WTC11 (cell line): ENCODE results near the gene MSL1. TPM values are rescaled to one million over a fixed set of nuclear protein-coding genes. Genes with fewer than 3 reads are reported as not detected.

Experiments used
- ATAC-seq: fragments of 200-7000 bp; cut with Tn5 transposase; 2 replicates; pipeline ENCODE4 v1.10.0; 2021; ENCODE audit warnings: mild to moderate bottlenecking, moderate library complexity
- CTCF ChIA-PET: fragments of 300-600 bp; sonication (Branson Sonifier 250); formaldehyde crosslinking; loops from one replicate; lab custom pipeline; 2021; ENCODE audit warnings: antibody characterized with exemption; lab: Charles Lee
- POLR2A ChIA-PET: fragments of 350-600 bp; sonication (Branson Sonifier 250); formaldehyde crosslinking; loops from one replicate; lab custom pipeline; 2021; ENCODE audit warnings: antibody characterized with exemption; lab: Charles Lee
- DNase-seq: peaks from one replicate; pipeline ENCODE4 v3.0.0; 2021; ENCODE audit warnings: low spot score
- H3K27ac Mint-ChIP-seq: 2 replicates; pipeline ENCODE4 v1.8.0; 2021; ENCODE audit warnings: mixed read lengths
- H3K27me3 Mint-ChIP-seq: 2 replicates; pipeline ENCODE4 v1.8.0; 2021; ENCODE audit warnings: low read depth, mild to moderate bottlenecking, moderate library complexity, mixed read lengths
- H3K36me3 Mint-ChIP-seq: 2 replicates; pipeline ENCODE4 v1.8.0; 2021; ENCODE audit warnings: mixed read lengths
- H3K4me1 Mint-ChIP-seq: 2 replicates; pipeline ENCODE4 v1.8.0; 2022; ENCODE audit warnings: mixed read lengths
- H3K4me3 Mint-ChIP-seq: 2 replicates; pipeline ENCODE4 v1.8.0; 2021; ENCODE audit warnings: mild to moderate bottlenecking, moderate library complexity, mixed read lengths
- H3K9me3 Mint-ChIP-seq: 2 replicates; pipeline ENCODE4 v1.8.0; 2021; ENCODE audit warnings: mixed read lengths
- ATF1 ChIP-seq: sonication (generic); formaldehyde crosslinking; IDR thresholded peaks from 2 replicates; pipeline ENCODE4 v1.8.1; 2023; ENCODE audit warnings: mild to moderate bottlenecking, moderate library complexity, missing genetic modification reagents
- CREB1 ChIP-seq: sonication (generic); formaldehyde crosslinking; IDR thresholded peaks from 2 replicates; pipeline ENCODE4 v1.8.0; 2023; ENCODE audit warnings: mild to moderate bottlenecking, missing genetic modification reagents
- HMGA2 ChIP-seq: fragments of 250-450 bp; sonication (Bioruptor Pico); IDR thresholded peaks from 2 replicates; pipeline ENCODE4 v1.4.0; 2021; ENCODE audit warnings: mild to moderate bottlenecking, moderate library complexity
- NFYB ChIP-seq: sonication (generic); formaldehyde crosslinking; conservative IDR thresholded peaks from 2 replicates; pipeline ENCODE4 v1.8.0; 2022; ENCODE audit warnings: low read depth, missing genetic modification reagents
- OVOL2 ChIP-seq: fragments of 250-450 bp; sonication (Bioruptor Pico); IDR thresholded peaks from 2 replicates; pipeline ENCODE4 v1.9.0; 2021; ENCODE audit warnings: mild to moderate bottlenecking, borderline replicate concordance
- SP1 ChIP-seq: sonication (generic); formaldehyde crosslinking; conservative IDR thresholded peaks from 2 replicates; pipeline ENCODE4 v1.8.1; 2022; ENCODE audit warnings: missing genetic modification reagents
- ZNF317 ChIP-seq: sonication (generic); formaldehyde crosslinking; IDR thresholded peaks from 2 replicates; pipeline ENCODE4 v1.8.1; 2023; ENCODE audit warnings: low read depth, mild to moderate bottlenecking, moderate library complexity, missing genetic modification reagents, borderline replicate concordance
- ZNF671 ChIP-seq: fragments of 250-450 bp; sonication (Bioruptor Pico); IDR thresholded peaks from 2 replicates; pipeline ENCODE4 v1.8.0; 2021; ENCODE audit warnings: mild to moderate bottlenecking
- total RNA-seq: library from RNA; stranded (reverse); gene quantifications from 3 replicates; pipeline ENCODE4 v1.2.3, GENCODE V29; 2021
- TF ChIP-seq, protein P1 (sequence below): sonication (generic); formaldehyde crosslinking; IDR thresholded peaks from 2 replicates; pipeline ENCODE4 v1.8.1; 2022; ENCODE audit warnings: low read depth, mild to moderate bottlenecking, moderate library complexity, missing genetic modification reagents, borderline replicate concordance
- TF ChIP-seq, protein P2 (sequence below): sonication (generic); formaldehyde crosslinking; IDR thresholded peaks from 2 replicates; pipeline ENCODE4 v1.8.1; 2022; ENCODE audit warnings: mild to moderate bottlenecking, moderate library complexity, missing genetic modification reagents
- TF ChIP-seq, protein P3 (sequence below): sonication (generic); formaldehyde crosslinking; IDR thresholded peaks from 2 replicates; pipeline ENCODE4 v1.8.1; 2023; ENCODE audit warnings: mild to moderate bottlenecking, missing genetic modification reagents, moderate library complexity
- TF ChIP-seq, protein P4 (sequence below): sonication (generic); formaldehyde crosslinking; IDR thresholded peaks from 2 replicates; pipeline ENCODE4 v1.8.0; 2022; ENCODE audit warnings: missing genetic modification reagents

MSL1 gene
- total RNA-seq, 1 experiment from 2014 or later: 78.1 TPM

DNA sequence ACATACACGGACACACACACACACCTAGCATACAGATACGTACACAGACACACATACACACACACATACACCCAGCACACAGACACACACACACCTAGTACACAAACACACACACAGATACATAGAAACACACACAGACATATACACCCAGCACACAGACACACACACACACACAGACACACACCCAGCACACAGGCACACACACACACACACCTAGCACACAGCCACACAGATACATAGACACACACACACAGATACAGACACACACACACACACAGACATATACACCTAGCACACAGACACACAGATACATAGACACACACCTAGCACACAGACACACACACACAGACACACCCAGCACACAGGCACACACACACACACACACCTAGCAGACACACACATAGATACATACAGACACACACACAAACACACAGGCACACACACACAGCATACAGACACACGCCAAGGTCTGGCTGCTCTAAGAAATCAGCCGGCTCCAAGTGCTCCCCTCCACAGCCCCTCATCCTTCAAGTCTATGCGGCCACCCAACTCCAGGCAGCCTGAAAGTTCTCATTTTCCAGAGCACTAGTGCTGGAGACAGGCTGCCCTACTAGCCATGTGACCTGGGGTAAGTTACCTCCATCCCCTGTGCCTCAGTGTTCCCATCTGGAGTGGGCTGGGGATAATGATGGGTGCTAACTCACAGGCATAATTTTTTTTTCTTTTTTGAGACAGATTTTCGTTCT is 34.5 kb upstream of the MSL1 start:
- POLR2A ChIA-PET: interaction anchor here (1.0 to 1.1 kb wide), 4 partner anchors 12 to 33 kb away, joined by 3 to 5 read pairs (median 4); partner anchors contain the start of genes MED24 and THRA

DNA sequence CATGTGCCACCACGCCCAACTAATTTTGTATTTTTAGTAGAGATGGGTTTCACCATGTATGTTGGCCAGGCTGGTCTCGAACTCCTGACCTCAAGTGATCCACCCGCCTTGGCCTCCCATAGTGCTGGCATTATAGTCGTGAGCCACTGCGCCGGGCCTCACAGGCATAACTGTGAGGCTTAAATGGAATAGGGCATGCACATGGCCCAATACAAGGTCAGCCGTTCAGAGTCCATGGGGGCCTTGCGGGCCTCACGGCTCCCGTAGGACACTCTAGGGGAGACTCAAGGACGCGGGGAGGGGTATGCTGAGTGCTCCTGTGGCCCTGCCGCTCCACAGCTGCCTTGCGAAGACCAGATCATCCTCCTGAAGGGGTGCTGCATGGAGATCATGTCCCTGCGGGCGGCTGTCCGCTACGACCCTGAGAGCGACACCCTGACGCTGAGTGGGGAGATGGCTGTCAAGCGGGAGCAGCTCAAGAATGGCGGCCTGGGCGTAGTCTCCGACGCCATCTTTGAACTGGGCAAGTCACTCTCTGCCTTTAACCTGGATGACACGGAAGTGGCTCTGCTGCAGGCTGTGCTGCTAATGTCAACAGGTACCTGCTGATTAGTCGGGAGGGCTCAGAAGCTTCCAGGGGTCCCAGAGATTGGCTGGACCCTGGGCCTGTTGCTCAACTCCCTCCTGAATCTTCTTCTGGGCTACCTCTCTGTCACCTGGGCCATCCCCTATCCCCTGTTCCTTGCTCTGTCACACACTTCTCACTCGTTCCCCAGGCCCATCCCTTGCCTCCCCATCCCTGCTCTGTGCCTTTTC is 33.7 kb upstream of the MSL1 start:
- CTCF ChIA-PET: interaction anchor here (1.0 to 3.9 kb wide), 7 partner anchors 15 to 74 kb away, joined by 4 to 25 read pairs (median 6); partner anchors contain the start of gene MED24
- H3K4me1 Mint-ChIP-seq: peaks cover 23% of the 10 kb centered on the region

More for the DNA sequence above, 34.5 kb upstream of the MSL1 start:
- no peak for TF ChIP-seq CREB1 (CRISPR knock-in tag)
- TF ChIP-seq, protein P1, sequence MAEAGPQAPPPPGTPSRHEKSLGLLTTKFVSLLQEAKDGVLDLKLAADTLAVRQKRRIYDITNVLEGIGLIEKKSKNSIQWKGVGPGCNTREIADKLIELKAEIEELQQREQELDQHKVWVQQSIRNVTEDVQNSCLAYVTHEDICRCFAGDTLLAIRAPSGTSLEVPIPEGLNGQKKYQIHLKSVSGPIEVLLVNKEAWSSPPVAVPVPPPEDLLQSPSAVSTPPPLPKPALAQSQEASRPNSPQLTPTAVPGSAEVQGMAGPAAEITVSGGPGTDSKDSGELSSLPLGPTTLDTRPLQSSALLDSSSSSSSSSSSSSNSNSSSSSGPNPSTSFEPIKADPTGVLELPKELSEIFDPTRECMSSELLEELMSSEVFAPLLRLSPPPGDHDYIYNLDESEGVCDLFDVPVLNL (CRISPR knock-in tag): no peak
- Mint-ChIP-seq H3K4me3 (no peak overlapping the region), H3K36me3 (peaks cover 10% of the 10 kb centered on the region; the same call in 1 of the 2 replicates), H3K27ac (no peak overlapping the region), H3K4me1 (peaks cover 23% of the 10 kb centered on the region), H3K9me3 (no peaks in the 10 kb centered on the region), H3K27me3 (no peaks in the 10 kb centered on the region)
- DNase-seq (no peak), ATAC-seq (no peak)
- CTCF ChIA-PET: interaction anchor here (0.7 to 4.9 kb wide), 28 partner anchors 9 to 202 kb away, joined by 3 to 161 read pairs (median 9); partner anchors contain the start of genes CSF3, MED24, NR1D1 and PSMD3

DNA sequence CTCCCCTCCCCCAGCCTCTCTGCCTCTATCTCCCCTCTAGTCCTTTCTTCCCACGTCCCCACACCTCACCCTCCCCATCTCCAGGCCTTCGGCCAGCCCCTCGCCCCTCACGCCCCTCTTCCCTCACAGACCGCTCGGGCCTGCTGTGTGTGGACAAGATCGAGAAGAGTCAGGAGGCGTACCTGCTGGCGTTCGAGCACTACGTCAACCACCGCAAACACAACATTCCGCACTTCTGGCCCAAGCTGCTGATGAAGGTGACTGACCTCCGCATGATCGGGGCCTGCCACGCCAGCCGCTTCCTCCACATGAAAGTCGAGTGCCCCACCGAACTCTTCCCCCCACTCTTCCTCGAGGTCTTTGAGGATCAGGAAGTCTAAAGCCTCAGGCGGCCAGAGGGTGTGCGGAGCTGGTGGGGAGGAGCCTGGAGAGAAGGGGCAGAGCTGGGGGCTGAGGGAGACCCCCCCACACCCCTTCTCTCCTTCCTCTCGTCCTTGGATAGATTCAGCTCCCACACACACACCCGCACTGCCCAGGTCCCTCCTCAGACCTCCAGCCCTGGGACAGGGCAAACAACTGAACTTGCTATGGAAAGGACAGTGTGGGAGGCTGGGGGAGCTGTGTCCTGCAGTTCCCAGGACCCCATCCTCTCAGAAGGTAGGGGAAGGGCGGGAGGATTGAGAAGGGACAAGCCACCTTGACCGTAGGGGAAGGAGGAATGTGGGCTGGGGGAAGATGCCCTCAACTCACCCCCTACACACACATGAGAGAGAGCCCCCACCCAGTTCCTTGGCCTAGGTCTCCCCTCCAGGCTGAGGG is 32.5 kb upstream of the MSL1 start:
- ATAC-seq: no peak
- DNase-seq: no peak
- no peaks in the 10 kb centered on the region for H3K9me3 Mint-ChIP-seq
- peak overlapping the region; percentile 85; the same call in 1 of the 2 replicates for H3K27ac Mint-ChIP-seq
- CTCF ChIA-PET: interaction anchor here (1.0 to 3.9 kb wide), 18 partner anchors 10 to 228 kb away, joined by 3 to 25 read pairs (median 4); partner anchors contain the start of gene MED24
- H3K4me1 Mint-ChIP-seq: peaks cover 23% of the 10 kb centered on the region
- POLR2A ChIA-PET: interaction anchor here (0.5 kb wide), 1 partner anchor 199 kb away, joined by 4 read pairs; no protein-coding TSS in a partner anchor
- no peak overlapping the region for H3K4me3 Mint-ChIP-seq
- TF ChIP-seq, protein P1 (CRISPR knock-in tag): no peak
- TF ChIP-seq CREB1 (CRISPR knock-in tag): no peak
- no peak for TF ChIP-seq NFYB (CRISPR knock-in tag)
- no peak for TF ChIP-seq SP1 (CRISPR knock-in tag)
- H3K27me3 Mint-ChIP-seq: no peaks in the 10 kb centered on the region
- peaks cover 21% of the 10 kb centered on the region for H3K36me3 Mint-ChIP-seq

More for the DNA sequence above, 33.7 kb upstream of the MSL1 start:
- Mint-ChIP-seq H3K4me3 (no peak overlapping the region), H3K9me3 (no peaks in the 10 kb centered on the region), H3K27me3 (no peaks in the 10 kb centered on the region)
- POLR2A ChIA-PET: interaction anchor here (1.0 to 1.1 kb wide), 2 partner anchors 13 to 15 kb away, joined by 3 read pairs; no protein-coding TSS in a partner anchor
- no peak for DNase-seq
- no peak for ATAC-seq
- TF ChIP-seq ZNF317 (CRISPR knock-in tag) (peak; percentile 16; the same call in 1 of the 2 replicates), ATF1 (CRISPR knock-in tag) (no peak)
- TF ChIP-seq, all 79 proteins: peak for 1
- Mint-ChIP-seq H3K27ac (no peak overlapping the region), H3K36me3 (peaks cover 10% of the 10 kb centered on the region; the same call in 1 of the 2 replicates)

DNA sequence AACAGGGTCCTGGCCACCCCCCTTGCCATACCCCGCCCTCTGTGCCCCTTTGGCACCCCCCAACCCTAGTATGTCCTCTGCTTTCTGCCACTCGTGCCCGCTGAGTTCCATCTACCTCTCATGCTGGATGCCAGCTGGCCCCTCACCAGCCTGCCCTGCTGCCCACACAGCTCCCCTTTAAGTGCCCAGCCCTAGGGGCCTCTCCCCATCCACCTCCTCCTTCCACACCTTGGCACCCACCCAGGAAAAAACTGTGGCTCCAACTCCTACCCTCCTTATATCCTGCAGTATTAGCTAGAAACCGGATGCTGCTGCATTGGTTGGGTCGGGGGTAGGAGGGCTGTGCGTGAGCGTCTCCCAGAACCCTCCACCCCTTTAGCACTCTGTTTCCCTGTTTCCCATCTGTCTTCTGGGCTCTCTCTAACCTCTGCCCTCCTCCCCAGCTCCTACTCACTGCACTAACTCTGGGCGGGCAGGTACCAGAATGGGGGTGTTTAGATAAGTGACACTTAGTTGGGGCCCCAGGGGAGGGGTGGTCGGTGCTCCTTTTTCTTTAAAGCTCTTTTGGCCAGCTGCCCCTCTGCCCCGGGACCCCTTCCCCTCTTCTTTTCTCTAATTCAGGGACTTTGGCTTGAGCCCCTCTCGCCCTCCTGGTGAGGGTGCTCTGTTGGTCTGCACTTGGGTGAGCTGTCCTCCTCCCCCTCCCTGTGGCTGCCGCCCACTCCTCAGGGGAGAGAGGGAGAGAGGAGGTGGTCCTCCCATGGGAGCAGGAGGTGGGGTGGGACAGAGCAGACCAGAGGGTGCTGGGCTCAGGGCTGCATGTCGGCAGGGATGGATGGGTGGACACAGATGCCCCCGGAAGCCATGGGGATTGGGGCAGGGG is 31.3 kb upstream of the MSL1 start:
- Mint-ChIP-seq H3K27me3 (no peaks in the 10 kb centered on the region; the same call in 1 of the 2 replicates), H3K4me3 (no peak overlapping the region), H3K27ac (no peak overlapping the region), H3K9me3 (no peaks in the 10 kb centered on the region), H3K36me3 (peaks cover 25% of the 10 kb centered on the region), H3K4me1 (peaks cover 23% of the 10 kb centered on the region)
- POLR2A ChIA-PET: interaction anchor here (0.9 kb wide), 1 partner anchor 9 kb away, joined by 4 read pairs; no protein-coding TSS in a partner anchor
- ATAC-seq (no peak), DNase-seq (no peak)
- CTCF ChIA-PET: interaction anchor here (0.5 to 3.9 kb wide), 19 partner anchors 8 to 227 kb away, joined by 3 to 25 read pairs (median 4); partner anchors contain the start of genes MED24 and NR1D1
- TF ChIP-seq HMGA2 (CRISPR knock-in tag) (no peak), ZNF317 (CRISPR knock-in tag) (no peak), OVOL2 (CRISPR knock-in tag) (no peak), ZNF671 (no peak)
- TF ChIP-seq, protein P2, sequence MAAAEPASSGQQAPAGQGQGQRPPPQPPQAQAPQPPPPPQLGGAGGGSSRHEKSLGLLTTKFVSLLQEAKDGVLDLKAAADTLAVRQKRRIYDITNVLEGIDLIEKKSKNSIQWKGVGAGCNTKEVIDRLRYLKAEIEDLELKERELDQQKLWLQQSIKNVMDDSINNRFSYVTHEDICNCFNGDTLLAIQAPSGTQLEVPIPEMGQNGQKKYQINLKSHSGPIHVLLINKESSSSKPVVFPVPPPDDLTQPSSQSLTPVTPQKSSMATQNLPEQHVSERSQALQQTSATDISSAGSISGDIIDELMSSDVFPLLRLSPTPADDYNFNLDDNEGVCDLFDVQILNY (CRISPR knock-in tag): no peak
- TF ChIP-seq, protein P3, sequence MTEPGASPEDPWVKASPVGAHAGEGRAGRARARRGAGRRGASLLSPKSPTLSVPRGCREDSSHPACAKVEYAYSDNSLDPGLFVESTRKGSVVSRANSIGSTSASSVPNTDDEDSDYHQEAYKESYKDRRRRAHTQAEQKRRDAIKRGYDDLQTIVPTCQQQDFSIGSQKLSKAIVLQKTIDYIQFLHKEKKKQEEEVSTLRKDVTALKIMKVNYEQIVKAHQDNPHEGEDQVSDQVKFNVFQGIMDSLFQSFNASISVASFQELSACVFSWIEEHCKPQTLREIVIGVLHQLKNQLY (CRISPR knock-in tag): no peak
- TF ChIP-seq, protein P4, sequence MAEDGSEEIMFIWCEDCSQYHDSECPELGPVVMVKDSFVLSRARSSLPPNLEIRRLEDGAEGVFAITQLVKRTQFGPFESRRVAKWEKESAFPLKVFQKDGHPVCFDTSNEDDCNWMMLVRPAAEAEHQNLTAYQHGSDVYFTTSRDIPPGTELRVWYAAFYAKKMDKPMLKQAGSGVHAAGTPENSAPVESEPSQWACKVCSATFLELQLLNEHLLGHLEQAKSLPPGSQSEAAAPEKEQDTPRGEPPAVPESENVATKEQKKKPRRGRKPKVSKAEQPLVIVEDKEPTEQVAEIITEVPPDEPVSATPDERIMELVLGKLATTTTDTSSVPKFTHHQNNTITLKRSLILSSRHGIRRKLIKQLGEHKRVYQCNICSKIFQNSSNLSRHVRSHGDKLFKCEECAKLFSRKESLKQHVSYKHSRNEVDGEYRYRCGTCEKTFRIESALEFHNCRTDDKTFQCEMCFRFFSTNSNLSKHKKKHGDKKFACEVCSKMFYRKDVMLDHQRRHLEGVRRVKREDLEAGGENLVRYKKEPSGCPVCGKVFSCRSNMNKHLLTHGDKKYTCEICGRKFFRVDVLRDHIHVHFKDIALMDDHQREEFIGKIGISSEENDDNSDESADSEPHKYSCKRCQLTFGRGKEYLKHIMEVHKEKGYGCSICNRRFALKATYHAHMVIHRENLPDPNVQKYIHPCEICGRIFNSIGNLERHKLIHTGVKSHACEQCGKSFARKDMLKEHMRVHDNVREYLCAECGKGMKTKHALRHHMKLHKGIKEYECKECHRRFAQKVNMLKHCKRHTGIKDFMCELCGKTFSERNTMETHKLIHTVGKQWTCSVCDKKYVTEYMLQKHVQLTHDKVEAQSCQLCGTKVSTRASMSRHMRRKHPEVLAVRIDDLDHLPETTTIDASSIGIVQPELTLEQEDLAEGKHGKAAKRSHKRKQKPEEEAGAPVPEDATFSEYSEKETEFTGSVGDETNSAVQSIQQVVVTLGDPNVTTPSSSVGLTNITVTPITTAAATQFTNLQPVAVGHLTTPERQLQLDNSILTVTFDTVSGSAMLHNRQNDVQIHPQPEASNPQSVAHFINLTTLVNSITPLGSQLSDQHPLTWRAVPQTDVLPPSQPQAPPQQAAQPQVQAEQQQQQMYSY: no peak
